ENCODE data around the gene CYP2R1.

DNA sequence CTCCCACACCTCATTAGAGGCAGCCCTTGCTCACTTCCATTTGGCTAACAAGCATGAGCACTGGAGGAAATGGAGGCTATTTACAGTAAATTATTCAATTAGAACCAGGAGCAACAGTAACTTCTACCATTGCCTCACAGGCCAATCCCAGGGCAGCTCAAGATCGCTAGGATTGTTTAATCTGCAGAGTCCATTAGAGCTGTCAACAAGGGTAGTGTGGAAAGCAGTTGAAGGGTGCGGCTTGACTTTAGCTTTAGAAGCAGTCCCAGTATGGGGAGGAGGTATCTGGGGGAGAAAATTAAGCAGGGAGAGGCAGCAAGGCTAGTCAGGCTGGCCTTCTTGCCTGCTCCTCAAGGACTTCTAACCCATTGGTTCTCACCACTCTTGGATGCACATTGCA, 38.3 kb upstream of the CYP2R1 start:
- TF ChIP-seq, protein P1, sequence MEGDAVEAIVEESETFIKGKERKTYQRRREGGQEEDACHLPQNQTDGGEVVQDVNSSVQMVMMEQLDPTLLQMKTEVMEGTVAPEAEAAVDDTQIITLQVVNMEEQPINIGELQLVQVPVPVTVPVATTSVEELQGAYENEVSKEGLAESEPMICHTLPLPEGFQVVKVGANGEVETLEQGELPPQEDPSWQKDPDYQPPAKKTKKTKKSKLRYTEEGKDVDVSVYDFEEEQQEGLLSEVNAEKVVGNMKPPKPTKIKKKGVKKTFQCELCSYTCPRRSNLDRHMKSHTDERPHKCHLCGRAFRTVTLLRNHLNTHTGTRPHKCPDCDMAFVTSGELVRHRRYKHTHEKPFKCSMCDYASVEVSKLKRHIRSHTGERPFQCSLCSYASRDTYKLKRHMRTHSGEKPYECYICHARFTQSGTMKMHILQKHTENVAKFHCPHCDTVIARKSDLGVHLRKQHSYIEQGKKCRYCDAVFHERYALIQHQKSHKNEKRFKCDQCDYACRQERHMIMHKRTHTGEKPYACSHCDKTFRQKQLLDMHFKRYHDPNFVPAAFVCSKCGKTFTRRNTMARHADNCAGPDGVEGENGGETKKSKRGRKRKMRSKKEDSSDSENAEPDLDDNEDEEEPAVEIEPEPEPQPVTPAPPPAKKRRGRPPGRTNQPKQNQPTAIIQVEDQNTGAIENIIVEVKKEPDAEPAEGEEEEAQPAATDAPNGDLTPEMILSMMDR (IDR thresholded peaks at IDR 0.05; ENCODE audit: low read depth, low read length), result no peak
- TF ChIP-seq POLR2A (IDR thresholded peaks at IDR 0.05; ENCODE audit: extremely low read depth, insufficient read length) (no peak), MYC (IDR thresholded peaks at IDR 0.05; ENCODE audit: low read depth, low read length) (no peak)
- TF ChIP-seq, protein P2, sequence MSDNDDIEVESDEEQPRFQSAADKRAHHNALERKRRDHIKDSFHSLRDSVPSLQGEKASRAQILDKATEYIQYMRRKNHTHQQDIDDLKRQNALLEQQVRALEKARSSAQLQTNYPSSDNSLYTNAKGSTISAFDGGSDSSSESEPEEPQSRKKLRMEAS (IDR thresholded peaks at IDR 0.05; ENCODE audit: low read depth, low read length), result no peak
